K562 (cell line): Measurements from ENCODE around the gene PNMT. TPM values are rescaled to one million over a fixed set of nuclear protein-coding genes. Genes with fewer than 3 reads are reported as not detected.

ENCODE experiments used
- BRD4 ChIP-seq: fragments of 200-600 bp; sonication (generic); IDR thresholded peaks from 2 replicates; pipeline ENCODE4 v1.6.1; 2017; ENCODE audit warnings: inconsistent platforms
- CTCF ChIP-seq, 3 experiments: IDR thresholded peaks in 2 of 3; conservative IDR thresholded peaks in 1 of 3; 2 replicates each; pipeline ENCODE4 v1.5.1; 2011 to 2012; ENCODE audit warnings: low read length in 3 of 3, mild to moderate bottlenecking in 3 of 3, control low read depth in 2 of 3, improper control_type of control experiment in 1 of 3, inconsistent platforms in 1 of 3, low read depth in 1 of 3, mixed read lengths in 1 of 3, moderate library complexity in 1 of 3; ENCODE audit not compliant: insufficient read depth in 2 of 3
- EGR1 ChIP-seq: fragments of 450-650 bp; conservative IDR thresholded peaks from 2 replicates; pipeline ENCODE4 v1.6.1; 2017; ENCODE audit warnings: mild to moderate bottlenecking
- ESRRA ChIP-seq: fragments of 450-650 bp; IDR thresholded peaks from 2 replicates; pipeline ENCODE4 v1.6.1; 2014; ENCODE audit warnings: low read depth, mild to moderate bottlenecking, moderate library complexity, borderline replicate concordance
- EWSR1 ChIP-seq: fragments of 450-650 bp; IDR thresholded peaks from 2 replicates; pipeline ENCODE4 v1.6.1; 2018; ENCODE audit warnings: borderline replicate concordance, mild to moderate bottlenecking, low read depth, moderate library complexity; ENCODE audit not compliant: partially characterized antibody
- FOS ChIP-seq: IDR thresholded peaks from 3 replicates; pipeline ENCODE4 v1.6.1; 2011; ENCODE audit not compliant: insufficient read length; ENCODE audit errors: extremely low read depth
- FOXK1 ChIP-seq: sonication (generic); formaldehyde crosslinking; IDR thresholded peaks from 2 replicates; pipeline ENCODE4 v1.8.0; 2022; ENCODE audit warnings: missing genetic modification reagents, mild to moderate bottlenecking, borderline replicate concordance
- GTF2F1 ChIP-seq: IDR thresholded peaks from 2 replicates; pipeline ENCODE4 v1.6.1; 2011; ENCODE audit warnings: low read depth, low read length, improper control_type of control experiment
- NRF1 ChIP-seq, 2 experiments: fragments of 450-650 bp; IDR thresholded peaks in 1 of 2; conservative IDR thresholded peaks in 1 of 2; 2 replicates each; pipeline ENCODE4 v1.6.1; 2014; ENCODE audit warnings: mild to moderate bottlenecking in 2 of 2
- PHF21A ChIP-seq: fragments of 450-650 bp; IDR thresholded peaks from 2 replicates; pipeline ENCODE4 v1.6.1; 2017; ENCODE audit warnings: low read depth, borderline replicate concordance
- RBM14 ChIP-seq: fragments of 200-400 bp; formaldehyde crosslinking; IDR thresholded peaks from 2 replicates; pipeline ENCODE4 v1.6.1; 2018; ENCODE audit warnings: low read depth, mild to moderate bottlenecking, low read length, moderate library complexity, borderline replicate concordance; ENCODE audit not compliant: insufficient read depth
- RBM25 ChIP-seq: fragments of 200-400 bp; formaldehyde crosslinking; IDR thresholded peaks from 2 replicates; pipeline ENCODE4 v1.6.1; 2018; ENCODE audit warnings: low read length, low read depth, moderate library complexity; ENCODE audit not compliant: severe bottlenecking
- RCOR1 ChIP-seq, 2 experiments: IDR thresholded peaks; 2 replicates each; pipeline ENCODE4 v1.6.1; 2012; ENCODE audit warnings: low read depth in 2 of 2, low read length in 2 of 2, borderline replicate concordance in 1 of 2, improper control_type of control experiment in 1 of 2
- SAFB ChIP-seq: fragments of 200-400 bp; formaldehyde crosslinking; IDR thresholded peaks from 2 replicates; pipeline ENCODE4 v1.6.1; 2017; ENCODE audit warnings: low read depth, low read length, borderline replicate concordance
- SIN3B ChIP-seq: fragments of 450-650 bp; IDR thresholded peaks from 2 replicates; pipeline ENCODE4 v1.6.1; 2017; ENCODE audit warnings: low read depth, mild to moderate bottlenecking, moderate library complexity
- SMAD2 ChIP-seq: fragments of 150-350 bp; IDR thresholded peaks from 2 replicates; pipeline ENCODE4 v1.6.1; 2014; ENCODE audit warnings: low read depth, mild to moderate bottlenecking, low read length
- SRF ChIP-seq, 2 experiments: fragments of 250-450, 450-650 bp in 1 of 2; sonication (Bioruptor Pico) in 1 of 2; sonication (generic) in 1 of 2; formaldehyde crosslinking; IDR thresholded peaks; 2 replicates each; pipeline versions ENCODE4 v1.5.0 to v1.5.1; 2020 to 2022; ENCODE audit warnings: mild to moderate bottlenecking in 1 of 2, missing genetic modification reagents in 1 of 2
- SUPT5H ChIP-seq: fragments of 450-650 bp; IDR thresholded peaks from 2 replicates; pipeline ENCODE4 v1.6.1; 2016
- TCF15 ChIP-seq: fragments of 250-450 bp; sonication (Bioruptor Pico); IDR thresholded peaks from 2 replicates; pipeline ENCODE4 v1.8.0; 2022; ENCODE audit warnings: moderate library complexity, mild to moderate bottlenecking, inconsistent platforms
- VEZF1 ChIP-seq: fragments of 200-800 bp; sonication (Bioruptor generic); IDR thresholded peaks from 2 replicates; pipeline ENCODE4 v1.6.1; 2017; ENCODE audit warnings: missing genetic modification characterization, missing compliant biosample characterization
- ZBTB7A ChIP-seq: IDR thresholded peaks from 2 replicates; pipeline ENCODE4 v1.6.1; 2011; ENCODE audit warnings: low read depth, mild to moderate bottlenecking, low read length, moderate library complexity, borderline replicate concordance; ENCODE audit not compliant: control insufficient read depth
- ZFP1 ChIP-seq: fragments of 450-650 bp; formaldehyde crosslinking; IDR thresholded peaks from 2 replicates; pipeline ENCODE4 v1.4.0; 2020; ENCODE audit warnings: mild to moderate bottlenecking, mixed read lengths
- ZNF282 ChIP-seq: sonication (generic); formaldehyde crosslinking; IDR thresholded peaks from 2 replicates; pipeline ENCODE4 v1.8.1; 2023; ENCODE audit warnings: missing genetic modification reagents
- ZNF41 ChIP-seq: fragments of 250-450 bp; sonication (Bioruptor Pico); conservative IDR thresholded peaks from 2 replicates; pipeline ENCODE4 v1.4.0; 2020; ENCODE audit warnings: mild to moderate bottlenecking
- ZNF75A ChIP-seq: fragments of 450-650 bp; formaldehyde crosslinking; IDR thresholded peaks from 2 replicates; pipeline ENCODE4 v1.4.0; 2020; ENCODE audit warnings: mild to moderate bottlenecking
- polyA plus RNA-seq, 8 experiments: library from polyadenylated mRNA; depleted of rRNA in 4 of 8; stranded (reverse) in 5 of 8; unstranded in 3 of 8; fragments of >200 nt; fragmentation: Nextera tagmentation in 2 of 8; fragmentation: Illumina TruSeq in 1 of 8; extraction: Ambion mirVana in 2 of 8; extraction: Trizol in 1 of 8; gene quantifications; 2 replicates each; pipeline versions ENCODE4 v1.2.1 to v1.2.3, GENCODE V29; 2011 to 2014; ENCODE audit warnings: inconsistent platforms in 1 of 8, missing spikeins in 1 of 8
- total RNA-seq, 7 experiments: library from RNA; depleted of rRNA in 6 of 7; stranded (reverse); fragments of >200 nt in 6 of 7; fragmentation: Illumina TruSeq in 2 of 7; extraction: Trizol in 2 of 7; gene quantifications; 2 replicates each; pipeline versions ENCODE4 v1.2.1 to v1.2.3, GENCODE V29; 2011 to 2021; ENCODE audit warnings: low replicate concordance in 1 of 7

PNMT gene
- total and polyA plus RNA-seq, 9 of the 15 experiments (the other 6 are each of a cell fraction or from before 2014, with no cell fraction given): 0.55 to 18.1 (median 5.8) TPM

GRCh38 chr17:39663688-39664580 is 4.3 kb upstream of the PNMT start (continued):
- TF ChIP-seq NRF1 (conservative IDR thresholded peaks at IDR 0.05 in 1 of 2, IDR thresholded peaks at IDR 0.05 in 1 of 2): 0 out of 4 replicates have a peak, but pooled peaks of 1 of the 2 experiments have one; percentile 23
- no peak for TF ChIP-seq ZNF41 (CRISPR knock-in tag)
- no peak for TF ChIP-seq ZNF282 (CRISPR knock-in tag)
- TF ChIP-seq ZBTB7A: no peak; the same call in 1 of the 2 replicates
- TF ChIP-seq RBM14: no peak
- no peak for TF ChIP-seq ZFP1 (CRISPR knock-in tag)
- no peak for TF ChIP-seq PHF21A
- TF ChIP-seq ESRRA: no peak
- peak; percentile 82 for TF ChIP-seq RBM25
- TF ChIP-seq RCOR1 (IDR thresholded peaks at IDR 0.05; ENCODE audit: borderline replicate concordance in 1 of 2, low read depth in 2 of 2, low read length in 2 of 2): no peak
- TF ChIP-seq SIN3B: no peak
- TF ChIP-seq SMAD2: no peak
- TF ChIP-seq SRF (CRISPR knock-in tag; IDR thresholded peaks at IDR 0.05): peak in 1 of 2 experiments; percentile 26; a peak in 1 of 4 replicates
- no peak for TF ChIP-seq FOXK1 (CRISPR knock-in tag)
- TF ChIP-seq BRD4: no peak
- TF ChIP-seq SAFB: no peak
- TF ChIP-seq VEZF1: peak; percentile 52
- TF ChIP-seq ZNF75A (CRISPR knock-in tag): no peak
- no peak for TF ChIP-seq EGR1
- TF ChIP-seq SUPT5H: 0 out of 2 replicates have a peak, but pooled peaks have one; percentile 53
- TF ChIP-seq FOS: no peak
- TF ChIP-seq CTCF (IDR thresholded peaks at IDR 0.05 in 2 of 3, conservative IDR thresholded peaks at IDR 0.05 in 1 of 3; ENCODE audit: insufficient read depth in 2 of 3, low read depth in 1 of 3, low read length in 3 of 3): 0 out of 6 replicates have a peak, but pooled peaks of 1 of the 3 experiments have one; percentile 0
- TF ChIP-seq EWSR1: no peak
- no peak for TF ChIP-seq GTF2F1
- no peak for TF ChIP-seq TCF15
